SK-N-SH (cell line): ENCODE results near the gene SLCO4A1. TPM values are rescaled to one million over a fixed set of nuclear protein-coding genes. Genes with fewer than 3 reads are reported as not detected.

Source experiments
- CTCF ChIA-PET: fragments of 300-600, 350-600 bp; formaldehyde crosslinking; extraction: SDS; loops from one replicate; lab custom pipeline; 2021; lab: Yijun Ruan, JAX
- POLR2A ChIA-PET: fragments of 350-600 bp; sonication (Branson Sonifier 250); formaldehyde crosslinking; extraction: SDS; loops from one replicate; lab custom pipeline; 2020; ENCODE audit warnings: antibody characterized with exemption, inconsistent platforms; lab: Yijun Ruan, JAX
- DNase-seq: peaks from one replicate; pipeline ENCODE4 v3.0.0; 2012
- H2AFZ ChIP-seq: fragments of 200-600 bp; sonication (generic); 2 replicates; pipeline ENCODE4 v1.8.1; 2016; ENCODE audit warnings: antibody characterized with exemption, mild to moderate bottlenecking, low read depth
- H3F3A ChIP-seq: fragments of 200-600 bp; sonication (generic); replicated peaks from 2 replicates; pipeline ENCODE3; 2016; ENCODE audit warnings: antibody characterized with exemption, mild to moderate bottlenecking; ENCODE audit not compliant: insufficient read depth
- H3K27ac ChIP-seq, 2 experiments: fragments of 200-500 bp in 1 of 2; fragments of 200-600 bp in 1 of 2; sonication (Bioruptor generic) in 1 of 2; sonication (generic), shearing (Covaris generic) in 1 of 2; 2 replicates each; pipeline versions ENCODE4 v1.5.1 to v1.6.1; 2014 to 2016; ENCODE audit warnings: low read depth in 2 of 2, inconsistent platforms in 1 of 2, low read length in 1 of 2, mild to moderate bottlenecking in 1 of 2, mixed read lengths in 1 of 2
- H3K27me3 ChIP-seq: fragments of 200-600 bp; sonication (generic), shearing (Covaris generic); 2 replicates; pipeline ENCODE4 v1.6.1; 2016; ENCODE audit warnings: mixed run types; ENCODE audit not compliant: insufficient read depth
- H3K36me3 ChIP-seq, 2 experiments: fragments of 200-500 bp in 1 of 2; fragments of 200-600 bp in 1 of 2; sonication (Bioruptor generic) in 1 of 2; sonication (generic) in 1 of 2; replicated peaks in 1 of 2; 2 replicates each; pipeline versions ENCODE3 to v1.5.1; 2014 to 2016; ENCODE audit warnings: low read length in 1 of 2, mild to moderate bottlenecking in 1 of 2; ENCODE audit not compliant: insufficient read depth in 2 of 2, control insufficient read depth in 1 of 2
- H3K4me1 ChIP-seq, 2 experiments: fragments of 200-500 bp in 1 of 2; fragments of 200-600 bp in 1 of 2; sonication (Bioruptor generic) in 1 of 2; sonication (generic), shearing (Covaris generic) in 1 of 2; 2 replicates each; pipeline versions ENCODE4 v1.5.1 to v1.6.1; 2014 to 2016; ENCODE audit warnings: low read depth in 1 of 2, low read length in 1 of 2, mixed run types in 1 of 2; ENCODE audit not compliant: insufficient read depth in 2 of 2, control insufficient read depth in 1 of 2
- H3K4me2 ChIP-seq: fragments of 200-600 bp; sonication (generic), shearing (Covaris generic); 2 replicates; pipeline ENCODE4 v1.6.1; 2017; ENCODE audit warnings: mixed run types
- H3K4me3 ChIP-seq, 2 experiments: fragments of 200-500 bp in 1 of 2; fragments of 200-600 bp in 1 of 2; sonication (Bioruptor generic) in 1 of 2; sonication (generic), shearing (Covaris generic) in 1 of 2; 2 replicates each; pipeline versions ENCODE4 v1.5.1 to v1.8.1; 2014 to 2016; ENCODE audit warnings: low read depth in 2 of 2, inconsistent platforms in 1 of 2, low read length in 1 of 2, mild to moderate bottlenecking in 1 of 2, mixed read lengths in 1 of 2, moderate library complexity in 1 of 2
- H3K79me2 ChIP-seq: fragments of 200-600 bp; sonication (generic); 2 replicates; pipeline ENCODE4 v1.8.1; 2017; ENCODE audit warnings: mild to moderate bottlenecking; ENCODE audit not compliant: insufficient read depth
- H3K9ac ChIP-seq: fragments of 200-600 bp; sonication (generic); 2 replicates; pipeline ENCODE4 v1.6.1; 2017; ENCODE audit warnings: mixed run types
- H3K9me2 ChIP-seq: fragments of 200-600 bp; sonication (generic); 2 replicates; pipeline ENCODE4 v1.6.1; 2017; ENCODE audit warnings: mixed run types
- H3K9me3 ChIP-seq: fragments of 200-600 bp; sonication (generic); 2 replicates; pipeline ENCODE4 v1.6.1; 2017; ENCODE audit warnings: mixed run types, mild to moderate bottlenecking, moderate library complexity
- H4K20me1 ChIP-seq: fragments of 200-600 bp; sonication (generic); 2 replicates; pipeline ENCODE4 v1.6.1; 2017; ENCODE audit warnings: mild to moderate bottlenecking, mixed run types; ENCODE audit not compliant: insufficient read depth
- EZH2phosphoT487 ChIP-seq: fragments of 200-600 bp; sonication (generic); IDR thresholded peaks from 2 replicates; pipeline ENCODE4 v1.6.1; 2017; ENCODE audit warnings: low read depth, mixed run types, mild to moderate bottlenecking, antibody characterized with exemption, moderate library complexity, borderline replicate concordance
- FOXJ3 ChIP-seq: sonication (generic); formaldehyde crosslinking; IDR thresholded peaks from 2 replicates; pipeline ENCODE4 v1.5.1; 2020; ENCODE audit warnings: mild to moderate bottlenecking, missing genetic modification reagents
- FOXM1 ChIP-seq: IDR thresholded peaks from 2 replicates; pipeline ENCODE4 v1.4.0; 2012; ENCODE audit warnings: low read depth, mild to moderate bottlenecking
- GATA2 ChIP-seq: sonication (generic); formaldehyde crosslinking; IDR thresholded peaks from 2 replicates; pipeline ENCODE4 v1.5.0; 2020; ENCODE audit warnings: mild to moderate bottlenecking, missing genetic modification reagents
- JUND ChIP-seq: IDR thresholded peaks from 2 replicates; pipeline ENCODE4 v1.4.0; 2012
- NRF1 ChIP-seq: IDR thresholded peaks from 2 replicates; pipeline ENCODE4 v1.6.1; 2012; ENCODE audit warnings: low read depth, mild to moderate bottlenecking, low read length
- POLR2AphosphoS5 ChIP-seq: IDR thresholded peaks from 2 replicates; pipeline ENCODE4 v1.6.1; 2012; ENCODE audit warnings: low read depth, low read length
- RAD21 ChIP-seq: IDR thresholded peaks from 2 replicates; pipeline ENCODE4 v1.6.1; 2012; ENCODE audit warnings: mild to moderate bottlenecking, low read length
- RCOR1 ChIP-seq: fragments of 150-350 bp; IDR thresholded peaks from 2 replicates; pipeline ENCODE4 v1.6.1; 2017; ENCODE audit warnings: antibody characterized with exemption, low read length
- REST ChIP-seq: IDR thresholded peaks from 2 replicates; pipeline ENCODE4 v1.6.1; 2012; ENCODE audit warnings: mild to moderate bottlenecking, low read depth, low read length, moderate library complexity
- RFX5 ChIP-seq: IDR thresholded peaks from 2 replicates; pipeline ENCODE4 v1.6.1; 2012; ENCODE audit warnings: mild to moderate bottlenecking, improper control_type of control experiment, low read length
- RXRA ChIP-seq: IDR thresholded peaks from 2 replicates; pipeline ENCODE4 v1.4.0; 2012; ENCODE audit warnings: low read depth, mild to moderate bottlenecking, borderline replicate concordance
- TCF12 ChIP-seq: IDR thresholded peaks from 2 replicates; pipeline ENCODE4 v1.4.0; 2012
- TEAD4 ChIP-seq: IDR thresholded peaks from 2 replicates; pipeline ENCODE4 v1.4.0; 2012; ENCODE audit warnings: mild to moderate bottlenecking, borderline replicate concordance; ENCODE audit not compliant: insufficient read depth
- USF1 ChIP-seq: IDR thresholded peaks from 2 replicates; pipeline ENCODE4 v1.4.0; 2012; ENCODE audit warnings: low read depth, borderline replicate concordance
- YY1 ChIP-seq: IDR thresholded peaks from 2 replicates; pipeline ENCODE4 v1.4.0; 2012; ENCODE audit warnings: low read depth, mild to moderate bottlenecking
- ZBTB33 ChIP-seq: IDR thresholded peaks from 2 replicates; pipeline ENCODE4 v1.4.0; 2012; ENCODE audit warnings: low read depth, borderline replicate concordance
- WGBS: methylation state at CpG from one replicate; pipeline ENCODE4 v1.1.6; 2017; ENCODE audit warnings: low lambda C conversion rate; 5-methylcytosine and 5-hydroxymethylcytosine counted together
- polyA plus RNA-seq, 3 experiments: library from polyadenylated mRNA; depleted of rRNA; stranded (reverse); fragments of >200 nt; gene quantifications; 2 replicates each; pipeline ENCODE4 v1.2.3, GENCODE V29; 2012

Gene SLCO4A1
- polyA plus RNA-seq, 1 of the 3 experiments (the other 2 are of a cell fraction): 0.33 TPM

- ChIA-PET POLR2A (no interaction called here), CTCF (interaction anchor here (1.2 to 4.8 kb wide), 5 partner anchors 17 to 241 kb away, joined by 4 to 30 read pairs (median 17); no protein-coding TSS in a partner anchor)
- Histone ChIP-seq H3K4me3 (no peak overlapping the region), H3K36me3 (no peaks in the 10 kb centered on the region), H3K9me2 (no peaks in the 10 kb centered on the region), H2AFZ (no peak overlapping the region), H3K27me3 (peaks cover 25% of the 10 kb centered on the region), H3K27ac (peak overlapping the region in 1 of 2 experiments; percentile 99; a peak in 1 of 4 replicates), H3K79me2 (no peaks in the 10 kb centered on the region), H3K9ac (no peak overlapping the region), H3K4me1 (peaks cover 0 to 84% of the 10 kb centered on the region in 2 experiments; a peak in 3 of 4 replicates), H3K9me3 (no peaks in the 10 kb centered on the region), H3K4me2 (no peak overlapping the region), H4K20me1 (no peaks in the 10 kb centered on the region), H3F3A (no peaks in the 10 kb centered on the region)
- no peak for TF ChIP-seq EZH2phosphoT487
- TF ChIP-seq NRF1: no peak
- TF ChIP-seq REST: no peak
- no peak for TF ChIP-seq JUND
- no peak for TF ChIP-seq FOXJ3 (CRISPR knock-in tag)
- no peak for TF ChIP-seq TEAD4
- no peak for TF ChIP-seq POLR2AphosphoS5
- TF ChIP-seq RFX5: no peak
- no peak for TF ChIP-seq USF1
- no peak for TF ChIP-seq GATA2 (CRISPR knock-in tag)
- TF ChIP-seq FOXM1: no peak
- no peak for TF ChIP-seq ZBTB33
- TF ChIP-seq RAD21: no peak
- no peak for TF ChIP-seq YY1
- no peak for TF ChIP-seq TCF12
- no peak for TF ChIP-seq RXRA
- TF ChIP-seq RCOR1: no peak
- no peak for DNase-seq
- WGBS: 85% methylated on average over 7 of the region's 12 CpGs
Observed at GRCh38 chr20:62646851-62647520, 4.7 kb downstream of the SLCO4A1 start.
